Measurements from ENCODE around the gene ZW10.
"Not testable (repeated sequence)": the region's sequence is repeated elsewhere in the genome, so short reads cannot be mapped to it uniquely, and the experiment has no call there.

The ZW10 gene

GRCh38 chr11:113736323-113736722 is 37.2 kb downstream of the ZW10 start:
- no peak for DNase-seq

GRCh38 chr11:113732092-113732491 is 41.4 kb downstream of the ZW10 start:
- no peak for DNase-seq

- no peak for DNase-seq
Measured at GRCh38 chr11:113730887-113731726, 42.4 kb downstream of the ZW10 start.

- no peak for DNase-seq
Measured at GRCh38 chr11:113729456-113729855, 44.0 kb downstream of the ZW10 start.

- DNase-seq, result no peak
Measured at GRCh38 chr11:113728814-113729213, 44.7 kb downstream of the ZW10 start.

GRCh38 chr11:113725913-113726312 is 47.6 kb downstream of the ZW10 start:
- DNase-seq, result no peak

GRCh38 chr11:113725407-113725806 is 48.1 kb downstream of the ZW10 start:
- DNase-seq, result no peak

- DNase-seq, result no peak
Measured at GRCh38 chr11:113724778-113725177, 48.7 kb downstream of the ZW10 start.

GRCh38 chr11:113723787-113724186 is 49.7 kb downstream of the ZW10 start:
- DNase-seq, result no peak

- DNase-seq, result no peak
Measured at GRCh38 chr11:113722934-113723333, 50.6 kb downstream of the ZW10 start.

GRCh38 chr11:113722221-113722620 is 51.3 kb downstream of the ZW10 start:
- no peak for DNase-seq

- DNase-seq, result no peak
Measured at GRCh38 chr11:113721462-113722066, 51.9 kb downstream of the ZW10 start.

GRCh38 chr11:113720478-113720877 is 53.0 kb downstream of the ZW10 start:
- DNase-seq, result not testable (repeated sequence)

GRCh38 chr11:113715882-113716625 is 57.4 kb downstream of the ZW10 start:
- no peak for DNase-seq

GRCh38 chr11:113715273-113715672 is 58.2 kb downstream of the ZW10 start:
- DNase-seq, result no peak

- no peak for DNase-seq
Measured at GRCh38 chr11:113710989-113711388, 62.5 kb downstream of the ZW10 start.

GRCh38 chr11:113705871-113706655 is 67.4 kb downstream of the ZW10 start, which contains the start of gene TMPRSS5:
Gene TMPRSS5, minus strand, starts transcription at chr11:113706308. Its CDS starts 84 bp downstream, at chr11:113706224.
- DNase-seq, result peak; percentile 50

- not testable (repeated sequence) for DNase-seq
Measured at GRCh38 chr11:113703551-113703950, 69.9 kb downstream of the ZW10 start.

GRCh38 chr11:113701491-113701890 is 72.0 kb downstream of the ZW10 start:
- DNase-seq, result no peak

GRCh38 chr11:113698515-113698914 is 75.0 kb downstream of the ZW10 start:
- peak; percentile 21 for DNase-seq

GRCh38 chr11:113697756-113698407 is 75.6 kb downstream of the ZW10 start:
- DNase-seq, result no peak

GRCh38 chr11:113697111-113697510 is 76.4 kb downstream of the ZW10 start:
- no peak for DNase-seq

All from NCI-H524 treated with DMSO at 0.1 percent for 48 hours (cell line).